ENCODE data around the gene MON1B.
"Not testable (repeated sequence)": the region's sequence is repeated elsewhere in the genome, so short reads cannot be mapped to it uniquely, and the experiment has no call there.

The MON1B gene

GRCh38 chr16:77197747-77198146 lies 6.8 kb downstream of the MON1B start:
- DNase-seq = no peak

GRCh38 chr16:77199211-77199610 lies 8.2 kb downstream of the MON1B start, which contains the start of gene SYCE1L:
Gene SYCE1L, plus strand, starts transcription at chr16:77199408. Its CDS starts 44 bp downstream, at chr16:77199452.
- DNase-seq = no peak

- no peak for DNase-seq
Measured at GRCh38 chr16:77206533-77206932, 15.5 kb downstream of the MON1B start.

GRCh38 chr16:77207030-77207429 lies 16.0 kb downstream of the MON1B start:
- DNase-seq = no peak

- DNase-seq = no peak
Measured at GRCh38 chr16:77208382-77208781, 17.4 kb downstream of the MON1B start.

GRCh38 chr16:77211880-77212740 lies 21.1 kb downstream of the MON1B start:
- DNase-seq = peak in 2 of 14 donors; percentile 26 to 70

- peak in 5 of 14 donors; percentile 8 to 71 (median 17) for DNase-seq
Measured at GRCh38 chr16:77212741-77213541, 22.0 kb downstream of the MON1B start.

GRCh38 chr16:77213542-77214106 lies 22.6 kb downstream of the MON1B start:
- DNase-seq = peak in 3 of 14 donors; percentile 40 to 45 (median 43)

- no peak for DNase-seq
Measured at GRCh38 chr16:77214411-77215138, 23.6 kb downstream of the MON1B start.

- no peak for DNase-seq
Measured at GRCh38 chr16:77219437-77219836, 28.4 kb downstream of the MON1B start.

- DNase-seq = no peak
Measured at GRCh38 chr16:77220427-77220826, 29.4 kb downstream of the MON1B start.

GRCh38 chr16:77221482-77221881 lies 30.5 kb downstream of the MON1B start:
- no peak for DNase-seq

- no peak for DNase-seq
Measured at GRCh38 chr16:77223184-77223583, 32.2 kb downstream of the MON1B start.

- DNase-seq = no peak
Measured at GRCh38 chr16:77225182-77225581, 34.2 kb downstream of the MON1B start.

- no peak for DNase-seq
Measured at GRCh38 chr16:77227745-77228144, 36.8 kb downstream of the MON1B start.

- DNase-seq = no peak
Measured at GRCh38 chr16:77231047-77231446, 40.1 kb downstream of the MON1B start.

- DNase-seq = no peak
Measured at GRCh38 chr16:77233799-77234519, 43.0 kb downstream of the MON1B start.

- DNase-seq = no peak
Measured at GRCh38 chr16:77234611-77235010, 43.6 kb downstream of the MON1B start.

- peak in 13 of 14 donors; percentile 24 to 87 (median 77) for DNase-seq
Measured at GRCh38 chr16:77236063-77236511, 45.1 kb downstream of the MON1B start.

GRCh38 chr16:77238593-77238992 lies 47.6 kb downstream of the MON1B start:
- peak in 1 of 14 donors; percentile 86 for DNase-seq

GRCh38 chr16:77242471-77242870 lies 51.5 kb downstream of the MON1B start:
- DNase-seq = not testable (repeated sequence)
